Right lobe of liver (tissue), 6 donors: ENCODE data around the gene OCRL. TPM values are rescaled to one million over a fixed set of nuclear protein-coding genes. Genes with fewer than 3 reads are reported as not detected.

ENCODE experiments used
- ATAC-seq, 4 donors: fragments of 200-7000 bp; cut with Tn5 transposase; one replicate each; pipeline ENCODE4 v1.9.1; 2020; ENCODE audit warnings: mild to moderate bottlenecking in 4 of 4, moderate library complexity in 4 of 4
- DNase-seq, 3 donors: peaks; one replicate each; pipeline ENCODE4 v3.0.0-alpha.2; 2020
- H3K27ac ChIP-seq, 3 donors: fragments of 200-600 bp; one replicate each; pipeline ENCODE4 v1.8.0; 2022
- H3K27me3 ChIP-seq, 2 donors: fragments of 200-600 bp; one replicate each; pipeline ENCODE4 v1.8.0; 2022
- H3K36me3 ChIP-seq, 4 donors: fragments of 200-600 bp; sonication (generic) in 1 of 4; one replicate each; pipeline versions ENCODE4 v1.5.1 to v1.8.0; 2017 to 2022; ENCODE audit warnings: control low read depth in 1 of 4
- H3K4me1 ChIP-seq, 4 donors: fragments of 200-600 bp; sonication (generic) in 1 of 4; one replicate each; pipeline versions ENCODE4 v1.5.1 to v1.8.0; 2017 to 2022; ENCODE audit warnings: control low read depth in 1 of 4
- H3K4me3 ChIP-seq, 3 donors: fragments of 200-600 bp; one replicate each; pipeline ENCODE4 v1.8.0; 2022
- H3K9me3 ChIP-seq, 4 donors: fragments of 200-600 bp; sonication (generic) in 1 of 4; one replicate each; pipeline versions ENCODE4 v1.5.1 to v1.8.0; 2017 to 2022; ENCODE audit warnings: control low read depth in 1 of 4
- CTCF ChIP-seq, 4 donors: fragments of 200-600 bp in 3 of 4; fragments of 450-650 bp in 1 of 4; IDR thresholded peaks; one replicate each; pipeline versions ENCODE4 v1.5.1 to v1.8.0; 2016 to 2022; ENCODE audit warnings: antibody characterized with exemption in 4 of 4, mild to moderate bottlenecking in 2 of 4
- POLR2A ChIP-seq: fragments of 450-650 bp; IDR thresholded peaks from one replicate; pipeline ENCODE4 v1.6.1; 2017; ENCODE audit warnings: antibody characterized with exemption, mild to moderate bottlenecking
- WGBS: methylation state at CpG from one replicate; pipeline ENCODE4 v1.1.6; 2018; ENCODE audit warnings: low coverage, low lambda C conversion rate; ENCODE audit not compliant: insufficient coverage; ENCODE audit errors: missing lambda C conversion rate; 5-methylcytosine and 5-hydroxymethylcytosine counted together
- intact Hi-C, 2 donors: fragments of 100-400 bp; cut with DNase I; formaldehyde crosslinking; loops; one replicate each; pipeline versions ENCODE4 v1.11.2 to v1.14.1; 2022
- total RNA-seq, 6 experiments: library from RNA; depleted of rRNA in 2 of 6; stranded (reverse); fragments of >200 nt in 2 of 6; fragmentation: NEBNext Ultra II Directional in 3 of 6; extraction: Animal tissue kit (Norgen Biotek cat#: 25700) in 3 of 6; gene quantifications; one replicate each; pipeline versions ENCODE4 v1.1.0 to v1.2.4, GENCODE V29; 2016 to 2023
- donor health status: DM: no; HTN: yes; CAD: no.
- donor health status: DM: no; HTN: no; CAD: no.
- donor health status: DM: no; HTN: no; CAD: no.
- donor health status: DM: no; HTN: yes; CAD: no.
- donor health status: DM: no; HTN: yes; CAD: no.

Gene OCRL
- total RNA-seq, 6 experiments from 2014 or later = 7.6 to 11.4 (median 8.8) TPM

- TF ChIP-seq POLR2A = no peak
- no peak for TF ChIP-seq CTCF (IDR thresholded peaks at IDR 0.05)
- WGBS = 53% methylated on average over 3 of the region's 3 CpGs
- Histone ChIP-seq H3K27ac (no peak overlapping the region), H3K4me1 (no peaks in the 10 kb centered on the region), H3K27me3 (no peaks in the 10 kb centered on the region), H3K4me3 (no peak overlapping the region), H3K36me3 (no peaks in the 10 kb centered on the region), H3K9me3 (no peaks in the 10 kb centered on the region)
- DNase-seq (no peak), ATAC-seq (no peak)
- intact Hi-C loops = no loop called here
Measured at GRCh38 chrX:129626026-129626425, 86.0 kb downstream of the OCRL start.

GRCh38 chrX:129629837-129630236 is 89.8 kb downstream of the OCRL start:
- no peak for TF ChIP-seq POLR2A
- no peak for TF ChIP-seq CTCF (IDR thresholded peaks at IDR 0.05)
- H3K27me3 ChIP-seq = no peaks in the 10 kb centered on the region
- no peak for ATAC-seq
- no peaks in the 10 kb centered on the region for H3K4me1 ChIP-seq
- H3K4me3 ChIP-seq = no peak overlapping the region
- DNase-seq = no peak
- H3K27ac ChIP-seq = no peak overlapping the region
- no CpG with 5 or more reads among the region's 7 CpGs for WGBS
- intact Hi-C loops = loop anchor here in 1 of 2 donors (10.0 kb wide), 1 partner anchor 95 kb away; no protein-coding TSS in a partner anchor
- H3K9me3 ChIP-seq = no peaks in the 10 kb centered on the region
- no peaks in the 10 kb centered on the region for H3K36me3 ChIP-seq

GRCh38 chrX:129631849-129632248 is 91.8 kb downstream of the OCRL start:
- H3K4me3 ChIP-seq = no peak overlapping the region
- H3K27ac ChIP-seq = no peak overlapping the region
- no peaks in the 10 kb centered on the region for H3K4me1 ChIP-seq
- whole genome bisulfite sequencing = 78% methylated on average over 5 of the region's 5 CpGs
- H3K9me3 ChIP-seq = no peaks in the 10 kb centered on the region
- no peaks in the 10 kb centered on the region for H3K27me3 ChIP-seq
- H3K36me3 ChIP-seq = no peaks in the 10 kb centered on the region
- intact Hi-C loops = loop anchor here in 1 of 2 donors (10.0 kb wide), 1 partner anchor 93 kb away; no protein-coding TSS in a partner anchor
- no peak for ATAC-seq
- no peak for TF ChIP-seq CTCF (IDR thresholded peaks at IDR 0.05)
- TF ChIP-seq POLR2A = no peak
- no peak for DNase-seq

- Histone ChIP-seq H3K4me3 (no peak overlapping the region), H3K27ac (no peak overlapping the region), H3K4me1 (no peaks in the 10 kb centered on the region), H3K27me3 (no peaks in the 10 kb centered on the region), H3K36me3 (no peaks in the 10 kb centered on the region), H3K9me3 (no peaks in the 10 kb centered on the region)
- no peak for ATAC-seq
- no peak for DNase-seq
- intact Hi-C loops = loop anchor here in 1 of 2 donors (10.0 kb wide), 1 partner anchor 92 kb away; no protein-coding TSS in a partner anchor
- TF ChIP-seq CTCF (IDR thresholded peaks at IDR 0.05) (no peak), POLR2A (no peak)
- WGBS = no CpG with 5 or more reads among the region's 7 CpGs
Measured at GRCh38 chrX:129632443-129632842, 92.4 kb downstream of the OCRL start.

- Histone ChIP-seq H3K4me3 (no peak overlapping the region), H3K27ac (no peak overlapping the region), H3K9me3 (no peaks in the 10 kb centered on the region), H3K36me3 (no peaks in the 10 kb centered on the region), H3K4me1 (no peaks in the 10 kb centered on the region), H3K27me3 (no peaks in the 10 kb centered on the region)
- DNase-seq (no peak), ATAC-seq (peak in 2 of 4 donors; percentile 27)
- 33% methylated on average over 1 of the region's 7 CpGs for WGBS
- intact Hi-C loops = loop anchor here in 1 of 2 donors (10.0 kb wide), 1 partner anchor 90 kb away; no protein-coding TSS in a partner anchor
- TF ChIP-seq POLR2A = no peak
- TF ChIP-seq CTCF (IDR thresholded peaks at IDR 0.05) = no peak
Measured at GRCh38 chrX:129634541-129634940, 94.5 kb downstream of the OCRL start.
